ENCODE measurements around the gene VSIG10.
A peak's percentile ranks its signal among the peaks of the same experiment; 100 is the strongest.
"Not testable (repeated sequence)": the region's sequence is repeated elsewhere in the genome, so short reads cannot be mapped to it uniquely, and the experiment has no call there.

The VSIG10 gene, protein sequence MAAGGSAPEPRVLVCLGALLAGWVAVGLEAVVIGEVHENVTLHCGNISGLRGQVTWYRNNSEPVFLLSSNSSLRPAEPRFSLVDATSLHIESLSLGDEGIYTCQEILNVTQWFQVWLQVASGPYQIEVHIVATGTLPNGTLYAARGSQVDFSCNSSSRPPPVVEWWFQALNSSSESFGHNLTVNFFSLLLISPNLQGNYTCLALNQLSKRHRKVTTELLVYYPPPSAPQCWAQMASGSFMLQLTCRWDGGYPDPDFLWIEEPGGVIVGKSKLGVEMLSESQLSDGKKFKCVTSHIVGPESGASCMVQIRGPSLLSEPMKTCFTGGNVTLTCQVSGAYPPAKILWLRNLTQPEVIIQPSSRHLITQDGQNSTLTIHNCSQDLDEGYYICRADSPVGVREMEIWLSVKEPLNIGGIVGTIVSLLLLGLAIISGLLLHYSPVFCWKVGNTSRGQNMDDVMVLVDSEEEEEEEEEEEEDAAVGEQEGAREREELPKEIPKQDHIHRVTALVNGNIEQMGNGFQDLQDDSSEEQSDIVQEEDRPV

DNA sequence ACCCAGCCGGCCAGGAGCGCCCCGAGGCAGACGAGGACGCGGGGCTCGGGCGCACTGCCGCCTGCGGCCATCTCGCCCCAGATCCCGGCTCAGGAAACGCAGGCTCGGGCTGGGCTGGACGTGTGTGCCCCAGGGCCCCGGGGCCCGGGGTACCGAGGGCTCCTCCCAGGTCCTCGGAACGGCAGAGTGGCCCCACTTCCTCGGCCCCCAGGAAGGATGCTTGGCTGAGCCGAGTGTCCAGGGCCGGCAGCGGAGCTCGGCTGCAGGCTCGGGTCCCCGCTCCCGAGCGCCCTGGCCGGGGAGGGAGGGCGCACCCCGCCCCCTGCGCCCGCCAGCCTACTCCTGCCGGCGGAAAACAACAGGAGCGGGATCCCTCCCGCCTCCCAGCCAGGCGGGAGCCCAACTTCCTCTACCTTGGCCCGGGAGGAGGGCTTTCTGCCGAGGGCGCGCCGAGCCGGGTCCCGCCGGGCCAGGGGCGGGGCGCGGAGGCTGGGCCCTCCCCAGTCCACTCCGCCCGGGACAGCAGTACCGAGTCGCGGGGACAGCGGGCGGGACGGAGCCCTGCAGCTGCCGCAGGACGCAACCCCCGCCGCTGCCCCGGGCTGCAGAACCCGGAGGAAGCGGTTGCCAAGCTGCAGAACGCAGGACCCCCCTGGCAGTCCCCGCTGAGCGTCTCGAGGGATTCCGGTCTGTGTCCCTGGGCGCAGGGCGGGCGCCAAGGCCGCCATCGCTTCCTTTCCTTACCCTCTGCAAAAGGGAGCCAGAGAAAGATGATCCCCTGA is at the start of gene VSIG10:
Gene VSIG10, minus strand, starts transcription at position 411 of the 782 bp plus-strand sequence. Its CDS starts 340 bp downstream, at position 71.
- DNase-seq: peak; percentile 78

DNA sequence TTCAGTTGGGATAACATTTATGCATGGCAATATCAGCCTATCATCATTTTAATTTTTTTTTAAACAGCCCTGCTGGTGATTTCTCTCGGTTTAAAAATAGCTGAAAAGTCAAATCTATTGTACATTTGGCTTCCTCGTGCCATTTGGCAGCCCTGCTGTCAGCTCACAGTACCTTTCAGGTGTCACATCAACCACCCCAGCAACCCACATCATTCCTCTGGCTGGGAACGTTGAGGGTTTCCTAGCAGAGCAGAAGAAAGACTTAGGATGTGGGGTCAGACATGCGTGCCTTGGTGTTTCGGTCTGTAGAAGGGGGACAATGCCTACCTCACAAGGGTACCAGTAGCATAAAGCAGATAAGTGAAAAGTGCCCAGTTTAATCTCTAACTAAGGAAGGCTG is 47.9 kb upstream of the VSIG10 start:
- DNase-seq: no peak

DNA sequence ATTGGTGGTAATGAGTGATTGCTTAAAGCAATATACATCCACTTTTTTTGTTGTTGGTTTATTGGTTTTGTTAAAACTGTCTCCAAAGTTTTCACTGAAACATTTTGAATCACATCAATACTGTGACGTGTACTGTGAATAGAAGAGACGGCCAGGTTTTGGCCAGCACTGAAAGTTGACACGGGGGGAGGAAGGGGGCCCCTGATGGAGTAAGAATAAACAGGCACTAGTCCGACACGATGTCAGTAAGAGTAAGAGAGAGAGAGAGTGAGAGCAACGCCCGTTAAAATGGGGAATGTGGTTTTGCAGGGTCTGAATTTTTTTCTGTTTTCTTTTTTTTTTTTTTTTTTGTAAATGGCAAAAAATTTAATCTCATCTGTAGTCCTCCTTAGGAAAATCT is 46.8 kb upstream of the VSIG10 start:
- no peak for DNase-seq

DNA sequence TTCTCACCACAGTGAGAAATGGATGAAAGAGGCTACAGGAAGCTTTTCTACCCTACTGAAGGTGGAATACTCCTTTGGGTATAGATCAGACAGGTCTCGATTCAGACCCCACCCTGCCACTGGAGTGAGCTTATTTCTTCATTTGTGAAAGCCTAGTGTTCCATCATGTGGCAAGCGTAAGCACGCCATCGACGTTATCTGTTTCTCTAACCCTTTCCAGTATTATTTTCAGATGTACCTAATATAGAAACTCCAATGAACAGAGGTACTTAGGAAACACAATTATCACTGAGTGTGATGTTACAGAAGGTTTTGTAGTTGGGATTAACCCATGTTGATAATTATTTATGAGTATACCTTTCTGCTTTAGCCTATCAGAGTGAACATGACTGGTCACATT is 44.5 kb upstream of the VSIG10 start:
- DNase-seq: no peak

DNA sequence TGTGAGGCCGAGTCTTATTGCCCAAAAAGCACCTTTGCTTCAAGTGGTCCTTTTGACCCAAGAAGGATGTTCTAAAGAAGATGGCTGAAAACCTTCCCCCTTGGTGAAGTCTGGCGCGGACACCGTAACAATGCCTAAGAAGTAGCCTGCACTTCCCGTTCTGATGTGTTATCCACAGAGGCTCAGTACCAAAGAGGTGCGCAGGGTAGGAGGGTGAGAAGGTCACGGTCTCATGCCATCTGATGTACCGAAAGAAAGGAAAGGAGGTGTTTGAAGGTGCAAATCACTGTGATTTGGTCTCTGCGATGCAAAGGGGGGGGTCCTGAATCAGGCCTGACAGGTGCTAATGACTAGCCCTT is 42.0 kb upstream of the VSIG10 start:
- no peak for DNase-seq

DNA sequence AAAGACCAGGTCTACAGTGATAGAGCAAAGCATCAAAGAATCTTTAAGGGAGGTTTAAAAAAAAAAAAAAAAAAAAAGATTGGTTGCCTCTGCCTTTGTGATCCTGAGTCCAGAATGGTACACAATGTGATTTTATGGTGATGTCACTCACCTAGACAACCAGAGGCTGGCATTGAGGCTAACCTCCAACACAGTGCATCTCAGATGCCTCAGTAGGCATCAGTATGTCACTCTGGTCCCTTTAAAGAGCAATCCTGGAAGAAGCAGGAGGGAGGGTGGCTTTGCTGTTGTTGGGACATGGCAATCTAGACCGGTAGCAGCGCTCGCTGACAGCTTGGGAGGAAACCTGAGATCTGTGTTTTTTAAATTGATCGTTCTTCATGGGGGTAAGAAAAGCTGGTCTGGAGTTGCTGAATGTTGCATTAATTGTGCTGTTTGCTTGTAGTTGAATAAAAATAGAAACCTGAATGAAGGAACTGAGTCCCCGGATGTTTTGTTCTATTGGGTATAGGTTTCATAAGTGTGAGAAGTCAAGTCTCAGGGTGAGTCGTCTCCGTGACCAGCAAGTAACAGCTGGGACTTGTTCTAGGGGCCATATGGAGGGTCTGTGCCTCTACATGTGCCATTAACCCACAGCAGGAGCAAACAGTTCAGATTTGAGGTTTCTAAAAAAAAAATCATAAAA is 41.4 kb upstream of the VSIG10 start:
- no peak for DNase-seq

DNA sequence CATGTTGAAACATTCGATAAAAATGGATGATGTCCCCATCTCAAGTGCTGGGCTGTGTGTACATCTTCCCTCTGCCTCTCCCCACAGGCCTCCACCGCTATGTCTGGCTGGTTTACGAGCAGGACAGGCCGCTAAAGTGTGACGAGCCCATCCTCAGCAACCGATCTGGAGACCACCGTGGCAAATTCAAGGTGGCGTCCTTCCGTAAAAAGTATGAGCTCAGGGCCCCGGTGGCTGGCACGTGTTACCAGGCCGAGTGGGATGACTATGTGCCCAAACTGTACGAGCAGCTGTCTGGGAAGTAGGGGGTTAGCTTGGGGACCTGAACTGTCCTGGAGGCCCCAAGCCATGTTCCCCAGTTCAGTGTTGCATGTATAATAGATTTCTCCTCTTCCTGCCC is 40.7 kb upstream of the VSIG10 start:
- no peak for DNase-seq

DNA sequence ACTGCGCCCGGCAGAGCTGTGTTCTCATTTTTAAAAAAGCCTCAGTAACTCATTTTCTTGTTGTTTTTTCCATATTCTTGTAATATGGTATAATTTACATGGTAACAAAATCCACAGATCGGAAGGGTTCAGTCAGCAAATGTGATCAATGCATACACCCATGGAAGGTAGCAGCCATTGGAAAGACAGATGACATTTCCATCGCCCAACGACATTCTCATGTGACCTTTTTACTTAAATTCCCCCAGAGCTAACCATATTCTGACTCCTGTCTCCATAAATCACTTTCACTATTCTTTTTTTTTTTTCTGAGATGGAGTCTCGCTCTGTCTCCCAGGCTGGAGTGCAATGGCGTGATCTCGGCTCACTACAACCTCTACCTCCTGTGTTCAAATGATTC is 37.0 kb upstream of the VSIG10 start:
- no peak for DNase-seq

DNA sequence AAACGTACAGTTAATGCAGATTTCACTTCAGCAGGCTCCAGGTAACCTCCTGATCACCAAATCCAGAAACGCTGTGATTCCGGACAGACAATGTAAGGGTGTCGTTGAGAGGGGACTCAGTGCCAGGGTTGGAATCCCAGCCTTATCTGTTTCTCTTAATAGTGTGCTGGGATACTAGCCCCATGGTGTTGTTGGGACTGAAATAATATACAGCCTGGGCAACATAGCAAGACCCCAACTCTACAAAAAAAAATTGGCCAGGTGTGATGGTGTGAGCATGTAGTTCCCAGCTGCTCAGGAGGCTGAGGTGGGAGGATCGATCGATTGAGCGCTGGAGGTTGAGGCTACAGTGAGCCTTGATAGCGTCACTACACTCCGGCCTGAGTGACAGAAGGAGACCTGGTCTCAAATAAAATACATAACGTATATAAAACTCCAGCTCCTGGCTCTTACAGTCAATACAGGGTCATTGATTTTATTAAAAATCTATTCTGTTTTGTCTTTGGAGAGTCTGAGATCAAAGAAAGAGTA is 33.4 kb upstream of the VSIG10 start:
- no peak for DNase-seq

DNA sequence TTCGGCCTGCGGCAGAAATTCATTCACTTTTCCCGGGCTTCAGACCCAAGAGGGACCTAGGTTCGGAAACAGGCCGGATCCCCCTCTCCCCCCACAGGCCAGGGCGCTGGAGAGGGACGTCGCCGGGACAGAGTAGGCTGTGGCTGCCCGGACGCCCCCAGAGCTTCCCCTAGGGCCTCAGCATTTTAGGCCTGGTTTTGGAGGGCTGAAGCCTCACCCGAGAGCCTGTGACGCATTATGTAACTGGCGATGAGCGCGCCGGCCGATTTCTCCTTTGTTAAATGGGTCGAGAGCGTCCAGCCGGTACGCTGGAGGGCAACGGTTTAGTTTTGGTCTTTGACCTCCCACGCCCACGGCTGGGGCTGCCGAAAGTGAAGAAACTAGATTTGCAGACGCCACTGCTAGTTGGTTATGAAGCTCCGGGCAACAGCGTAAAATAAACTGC is 32.8 kb upstream of the VSIG10 start:
- DNase-seq: peak; percentile 49

DNA sequence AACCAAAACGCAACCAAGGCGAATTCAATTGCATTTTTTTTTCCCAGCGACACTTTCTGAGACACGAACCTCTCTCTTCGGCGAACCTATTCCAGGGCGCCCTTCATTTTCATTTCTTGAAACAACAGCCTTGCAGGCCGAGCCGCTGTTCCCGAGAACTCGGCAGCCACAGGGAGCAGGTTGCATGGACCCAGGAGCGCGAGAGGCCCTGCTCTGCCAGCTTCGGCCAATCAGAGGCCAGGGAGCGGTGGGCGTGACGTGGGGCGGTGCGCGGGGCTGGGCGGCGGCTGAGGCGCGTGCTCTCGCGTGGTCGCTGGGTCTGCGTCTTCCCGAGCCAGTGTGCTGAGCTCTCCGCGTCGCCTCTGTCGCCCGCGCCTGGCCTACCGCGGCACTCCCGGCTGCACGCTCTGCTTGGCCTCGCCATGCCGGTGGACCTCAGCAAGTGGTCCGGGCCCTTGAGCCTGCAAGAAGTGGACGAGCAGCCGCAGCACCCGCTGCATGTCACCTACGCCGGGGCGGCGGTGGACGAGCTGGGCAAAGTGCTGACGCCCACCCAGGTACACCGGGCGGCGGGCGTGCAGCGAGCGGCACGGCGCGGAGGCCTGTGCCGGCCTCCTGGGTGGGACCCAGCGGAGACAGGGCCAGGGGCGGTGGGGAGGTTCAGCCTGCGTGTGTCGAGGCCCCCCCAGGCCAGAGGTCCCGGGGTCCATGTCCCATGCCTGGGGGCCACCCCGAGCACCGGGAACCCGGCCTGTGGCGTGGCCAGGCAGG is 32.2 kb upstream of the VSIG10 start, which contains the start of gene PEBP1:
Gene PEBP1, plus strand, starts transcription at position 337 of the 771 bp plus-strand sequence. Its CDS starts 86 bp downstream, at position 423.
- peak; percentile 91 for DNase-seq

DNA sequence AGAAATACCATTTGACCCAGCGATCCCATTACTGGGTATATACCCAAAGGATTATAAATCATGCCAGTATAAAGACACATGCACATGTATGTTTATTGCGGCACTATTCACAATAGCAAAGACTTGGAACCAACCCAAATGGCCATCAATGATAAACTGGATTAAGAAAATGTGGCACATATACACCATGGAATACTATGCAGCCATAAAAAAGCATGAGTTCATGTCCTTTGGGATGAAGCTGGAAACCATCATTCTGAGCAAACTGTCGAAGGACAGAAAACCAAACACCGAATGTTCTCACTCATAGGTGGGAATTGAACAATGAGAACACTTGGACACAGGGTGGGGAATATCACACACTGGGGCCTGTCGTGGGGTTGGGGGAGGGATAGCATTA is 25.6 kb upstream of the VSIG10 start:
- DNase-seq: not testable (repeated sequence)

DNA sequence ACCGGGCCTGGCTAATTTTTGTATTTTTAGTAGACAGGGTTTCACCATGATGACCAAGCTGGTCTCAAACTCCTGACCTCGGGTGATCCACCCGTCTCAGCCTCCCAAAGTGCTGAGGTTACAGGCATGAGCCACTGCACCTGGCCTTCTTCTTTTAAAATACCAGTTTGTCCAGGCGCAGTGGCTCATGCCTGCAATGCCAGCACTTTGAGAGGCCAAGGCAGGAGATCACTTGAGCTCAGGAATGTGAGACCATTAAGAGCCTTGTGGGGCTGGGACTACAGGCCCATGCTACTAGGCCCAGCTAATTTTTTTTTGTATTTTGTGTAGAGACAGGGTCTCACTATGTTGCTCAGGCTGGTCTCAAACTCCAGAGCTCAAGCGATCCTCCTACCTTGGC is 24.1 kb upstream of the VSIG10 start:
- DNase-seq: no peak

DNA sequence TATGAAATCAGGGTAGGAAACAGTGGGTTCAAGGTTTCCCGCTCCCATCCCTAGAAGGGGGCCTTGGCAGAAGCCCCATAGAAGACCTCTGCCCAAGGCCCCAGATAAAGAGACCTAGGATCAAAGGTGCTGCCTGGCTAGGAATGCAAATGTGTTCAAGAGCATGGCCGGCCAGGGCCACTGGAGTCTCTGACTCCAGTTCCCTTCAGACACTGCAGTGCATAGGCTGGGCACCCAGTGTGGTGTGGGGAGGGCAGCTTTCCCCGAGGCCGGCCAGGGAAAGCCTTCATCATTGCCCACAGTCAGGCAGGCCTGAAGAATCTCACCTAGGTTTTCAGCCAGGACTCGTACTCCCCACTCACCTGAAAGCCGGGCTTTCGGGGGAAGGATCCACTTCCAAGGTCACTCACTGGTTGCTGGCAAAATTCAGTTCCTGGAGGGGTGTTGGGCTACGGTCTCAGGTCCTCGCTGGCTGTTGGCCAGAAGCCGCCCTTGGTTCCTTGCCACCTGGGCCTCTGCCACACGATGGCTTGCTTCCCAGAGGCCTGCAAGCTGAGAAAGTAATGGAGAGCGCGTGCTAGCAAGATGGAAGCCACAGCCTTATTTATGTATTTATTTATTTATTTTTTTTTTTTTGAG is 22.4 kb upstream of the VSIG10 start:
- no peak for DNase-seq

DNA sequence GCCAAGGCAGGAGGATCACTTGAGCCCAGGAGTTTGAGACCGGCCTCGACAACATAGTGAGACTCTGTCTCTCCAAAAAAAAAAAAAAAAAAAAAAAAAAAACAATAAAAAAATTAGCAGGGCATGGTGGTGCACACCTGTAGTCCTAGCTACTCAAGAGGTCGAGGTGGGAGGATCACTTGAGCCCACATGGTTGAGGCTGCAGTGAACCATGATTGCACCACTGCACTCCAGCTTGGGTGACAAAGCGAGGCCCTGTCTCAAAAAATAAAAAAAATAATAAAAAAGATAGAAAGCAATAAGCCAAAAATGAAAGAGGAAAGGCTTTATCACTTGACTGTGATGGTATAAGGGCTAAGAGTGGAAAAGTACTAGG is 21.9 kb upstream of the VSIG10 start:
- DNase-seq: no peak

DNA sequence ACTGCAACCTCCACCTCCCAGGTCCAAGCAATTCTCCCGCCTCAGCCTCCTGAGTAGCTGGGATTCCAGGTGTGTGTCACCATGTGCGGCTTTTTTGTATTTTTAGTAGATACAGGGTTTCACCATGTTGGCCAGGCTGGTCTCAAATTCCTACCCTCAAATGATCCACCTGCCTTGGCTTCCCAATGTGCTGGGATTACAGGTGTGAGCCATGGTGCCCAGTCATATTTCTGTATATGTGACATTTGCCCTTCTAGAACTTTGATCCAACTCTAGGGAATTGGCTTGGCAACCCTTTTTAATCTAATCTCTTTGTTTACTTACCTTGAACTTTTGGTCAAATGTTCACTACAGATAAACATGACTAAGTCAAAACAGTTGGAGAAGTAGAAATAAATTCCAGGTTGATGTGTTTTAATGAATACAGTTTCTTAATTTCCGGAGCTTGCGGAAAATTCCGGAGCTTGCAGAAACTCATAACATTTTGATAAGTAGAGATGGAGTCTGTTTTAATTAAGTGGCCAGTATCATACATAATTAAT is 20.6 kb upstream of the VSIG10 start:
- no peak for DNase-seq

DNA sequence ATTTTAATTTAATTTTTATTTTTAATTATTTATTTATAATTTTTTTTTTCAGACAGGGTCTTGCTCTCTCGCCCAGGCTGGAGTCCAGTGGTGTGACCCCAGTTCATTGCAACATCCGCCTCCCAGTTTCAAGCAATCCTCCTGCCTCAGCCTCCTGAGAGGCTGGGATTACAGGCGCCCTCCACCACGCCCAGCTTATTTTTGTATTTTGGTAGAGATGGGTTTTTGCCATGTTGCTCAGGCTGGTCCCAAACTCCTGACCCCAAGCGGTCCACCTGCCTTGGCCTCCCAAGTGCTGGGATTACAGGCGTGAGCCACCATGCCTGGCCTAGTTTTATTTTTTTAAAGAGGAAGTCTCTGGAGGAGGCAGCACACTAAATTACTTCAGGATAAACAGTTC is 18.5 kb upstream of the VSIG10 start:
- DNase-seq: no peak

DNA sequence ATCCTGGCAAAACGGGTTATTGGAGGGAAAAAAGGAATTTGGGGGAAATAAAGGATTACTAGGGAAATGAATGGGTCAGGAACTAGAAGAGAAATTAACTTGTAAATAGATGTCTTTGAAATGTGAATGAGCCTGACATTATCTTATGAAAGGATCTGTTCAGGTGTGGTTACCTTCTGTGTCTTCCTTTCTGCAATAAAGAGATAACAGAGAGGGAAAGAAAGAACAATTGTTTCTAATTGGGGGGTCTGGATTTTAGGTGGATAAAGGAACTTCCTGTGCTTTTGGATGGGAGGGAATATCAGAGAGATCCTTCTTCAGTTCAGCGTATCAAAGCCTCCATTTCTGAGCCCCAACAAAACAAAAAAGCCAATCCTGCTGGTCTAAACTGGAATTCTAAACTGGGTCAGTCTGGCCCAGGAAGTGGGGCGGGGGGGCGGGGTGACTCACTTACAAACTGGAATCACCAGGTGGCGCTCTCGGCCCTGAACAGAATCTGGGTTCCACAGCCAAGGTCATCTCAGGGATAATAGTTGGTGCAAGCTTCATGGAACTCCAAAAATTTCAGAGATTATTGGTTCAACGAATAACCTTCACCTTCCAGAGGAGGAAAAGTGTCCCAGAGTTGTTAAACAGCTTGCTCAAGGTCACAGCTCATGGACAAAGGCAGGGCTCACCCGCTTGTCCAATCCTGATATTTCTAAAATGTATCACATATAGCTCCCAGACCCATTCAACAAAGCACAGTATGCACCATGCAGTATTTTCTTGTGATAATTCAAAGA is 17.0 kb upstream of the VSIG10 start:
- DNase-seq: peak; percentile 72

DNA sequence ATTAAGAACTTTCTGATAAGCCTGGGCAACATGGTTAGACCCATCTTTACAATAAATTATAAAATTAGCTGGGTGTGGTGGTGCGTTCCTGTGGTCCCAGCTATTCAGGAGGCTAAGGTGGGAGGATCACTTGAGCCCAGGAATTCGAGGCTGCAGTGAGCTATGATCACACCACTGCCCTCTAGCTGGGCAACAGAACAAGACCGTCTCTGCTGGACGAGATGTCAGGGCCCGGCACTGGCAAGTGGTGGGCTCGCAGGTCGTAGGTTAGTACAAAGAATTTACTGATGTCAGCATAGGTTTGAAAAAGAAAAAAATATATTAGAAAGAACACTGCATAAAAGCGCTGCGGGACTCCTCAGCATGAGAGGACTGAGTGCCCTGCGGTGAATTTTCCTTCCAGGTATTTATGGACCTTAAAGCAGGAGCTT is 15.7 kb upstream of the VSIG10 start:
- DNase-seq: no peak

DNA sequence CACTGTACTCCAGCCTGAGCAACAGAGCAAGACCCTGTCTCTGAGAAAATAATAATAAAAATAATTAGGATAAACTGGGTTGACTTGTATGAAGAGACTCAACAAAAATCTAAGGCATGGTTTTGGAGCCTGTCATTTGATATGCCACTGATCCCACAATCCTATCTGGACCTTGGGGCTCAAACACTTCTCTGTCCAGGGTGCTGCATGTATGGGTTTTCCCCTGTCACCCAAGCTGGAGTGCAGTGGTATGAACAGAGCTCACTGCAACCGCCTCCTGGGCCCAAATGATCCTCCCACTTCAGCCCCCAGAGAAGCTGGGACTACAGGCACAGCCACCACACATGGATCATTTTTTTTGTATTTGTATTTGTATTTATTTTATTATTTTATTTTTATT is 5.3 kb upstream of the VSIG10 start:
- no peak for DNase-seq

DNA sequence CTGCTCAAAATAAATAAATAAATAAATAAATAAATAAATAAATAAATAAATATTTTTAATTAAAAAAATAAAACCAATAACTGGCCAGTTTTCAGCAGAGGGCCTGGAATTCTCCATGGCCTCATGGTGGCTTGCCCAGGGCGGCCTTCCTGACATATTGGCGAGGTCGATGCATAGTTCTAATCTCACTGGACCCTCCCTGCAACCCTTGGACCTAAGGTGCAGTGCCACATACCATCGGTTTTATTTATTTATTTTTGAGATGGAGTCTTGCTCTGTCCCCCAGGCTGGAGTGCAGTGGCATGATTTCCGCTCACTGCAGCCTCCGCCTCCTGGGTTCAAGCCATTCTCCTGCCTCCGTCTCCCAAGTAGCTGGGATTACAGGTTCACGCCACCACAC is 3.9 kb upstream of the VSIG10 start:
- no peak for DNase-seq
